Measurements from ENCODE around the gene TCF25.

TCF25 gene

DNA sequence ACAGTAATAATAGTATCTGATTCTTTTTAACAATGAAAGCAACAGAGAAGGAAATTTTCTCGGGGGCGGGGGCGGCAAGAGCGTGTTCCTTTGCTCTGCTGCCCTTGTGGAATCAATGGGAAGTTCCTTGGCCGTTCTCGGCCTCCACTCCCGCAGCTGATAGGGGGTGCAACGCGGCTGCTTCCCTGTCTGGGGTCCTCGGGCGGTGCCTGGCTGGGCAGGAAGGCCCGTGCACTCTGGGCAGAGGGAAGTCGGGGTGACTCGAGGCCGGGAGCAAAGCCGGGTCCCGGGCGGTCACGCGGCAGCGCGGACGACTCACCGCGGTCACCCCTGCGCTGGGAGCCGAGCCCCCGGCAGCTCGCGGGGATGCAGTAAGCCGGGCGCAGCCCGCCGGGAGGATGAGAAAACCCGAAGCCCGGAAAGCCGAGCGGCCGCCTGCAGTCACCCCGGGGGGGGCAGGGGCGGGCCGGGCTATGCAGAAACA is 52.2 kb downstream of the TCF25 start (continued):
- TF ChIP-seq, protein P1, sequence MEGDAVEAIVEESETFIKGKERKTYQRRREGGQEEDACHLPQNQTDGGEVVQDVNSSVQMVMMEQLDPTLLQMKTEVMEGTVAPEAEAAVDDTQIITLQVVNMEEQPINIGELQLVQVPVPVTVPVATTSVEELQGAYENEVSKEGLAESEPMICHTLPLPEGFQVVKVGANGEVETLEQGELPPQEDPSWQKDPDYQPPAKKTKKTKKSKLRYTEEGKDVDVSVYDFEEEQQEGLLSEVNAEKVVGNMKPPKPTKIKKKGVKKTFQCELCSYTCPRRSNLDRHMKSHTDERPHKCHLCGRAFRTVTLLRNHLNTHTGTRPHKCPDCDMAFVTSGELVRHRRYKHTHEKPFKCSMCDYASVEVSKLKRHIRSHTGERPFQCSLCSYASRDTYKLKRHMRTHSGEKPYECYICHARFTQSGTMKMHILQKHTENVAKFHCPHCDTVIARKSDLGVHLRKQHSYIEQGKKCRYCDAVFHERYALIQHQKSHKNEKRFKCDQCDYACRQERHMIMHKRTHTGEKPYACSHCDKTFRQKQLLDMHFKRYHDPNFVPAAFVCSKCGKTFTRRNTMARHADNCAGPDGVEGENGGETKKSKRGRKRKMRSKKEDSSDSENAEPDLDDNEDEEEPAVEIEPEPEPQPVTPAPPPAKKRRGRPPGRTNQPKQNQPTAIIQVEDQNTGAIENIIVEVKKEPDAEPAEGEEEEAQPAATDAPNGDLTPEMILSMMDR (tag by site-specific recombination; IDR thresholded peaks at IDR 0.05), result peak; percentile 59
- TF ChIP-seq ZNF2 (tag by site-specific recombination; IDR thresholded peaks at IDR 0.05), result no peak
- no peak for TF ChIP-seq ZNF792 (tag by site-specific recombination; IDR thresholded peaks at IDR 0.05)
- TF ChIP-seq ZNF660 (tag by site-specific recombination; IDR thresholded peaks at IDR 0.05), result no peak
- TF ChIP-seq ZNF621 (tag by site-specific recombination; IDR thresholded peaks at IDR 0.05), result no peak
- TF ChIP-seq TRIM28 (IDR thresholded peaks at IDR 0.05; ENCODE audit: borderline replicate concordance, low read length), result no peak
- TF ChIP-seq SCRT1 (tag by site-specific recombination; IDR thresholded peaks at IDR 0.05; ENCODE audit: borderline replicate concordance), result no peak
- TF ChIP-seq ZBTB20 (tag by site-specific recombination; IDR thresholded peaks at IDR 0.05), result peak; percentile 80
- TF ChIP-seq, protein P2, sequence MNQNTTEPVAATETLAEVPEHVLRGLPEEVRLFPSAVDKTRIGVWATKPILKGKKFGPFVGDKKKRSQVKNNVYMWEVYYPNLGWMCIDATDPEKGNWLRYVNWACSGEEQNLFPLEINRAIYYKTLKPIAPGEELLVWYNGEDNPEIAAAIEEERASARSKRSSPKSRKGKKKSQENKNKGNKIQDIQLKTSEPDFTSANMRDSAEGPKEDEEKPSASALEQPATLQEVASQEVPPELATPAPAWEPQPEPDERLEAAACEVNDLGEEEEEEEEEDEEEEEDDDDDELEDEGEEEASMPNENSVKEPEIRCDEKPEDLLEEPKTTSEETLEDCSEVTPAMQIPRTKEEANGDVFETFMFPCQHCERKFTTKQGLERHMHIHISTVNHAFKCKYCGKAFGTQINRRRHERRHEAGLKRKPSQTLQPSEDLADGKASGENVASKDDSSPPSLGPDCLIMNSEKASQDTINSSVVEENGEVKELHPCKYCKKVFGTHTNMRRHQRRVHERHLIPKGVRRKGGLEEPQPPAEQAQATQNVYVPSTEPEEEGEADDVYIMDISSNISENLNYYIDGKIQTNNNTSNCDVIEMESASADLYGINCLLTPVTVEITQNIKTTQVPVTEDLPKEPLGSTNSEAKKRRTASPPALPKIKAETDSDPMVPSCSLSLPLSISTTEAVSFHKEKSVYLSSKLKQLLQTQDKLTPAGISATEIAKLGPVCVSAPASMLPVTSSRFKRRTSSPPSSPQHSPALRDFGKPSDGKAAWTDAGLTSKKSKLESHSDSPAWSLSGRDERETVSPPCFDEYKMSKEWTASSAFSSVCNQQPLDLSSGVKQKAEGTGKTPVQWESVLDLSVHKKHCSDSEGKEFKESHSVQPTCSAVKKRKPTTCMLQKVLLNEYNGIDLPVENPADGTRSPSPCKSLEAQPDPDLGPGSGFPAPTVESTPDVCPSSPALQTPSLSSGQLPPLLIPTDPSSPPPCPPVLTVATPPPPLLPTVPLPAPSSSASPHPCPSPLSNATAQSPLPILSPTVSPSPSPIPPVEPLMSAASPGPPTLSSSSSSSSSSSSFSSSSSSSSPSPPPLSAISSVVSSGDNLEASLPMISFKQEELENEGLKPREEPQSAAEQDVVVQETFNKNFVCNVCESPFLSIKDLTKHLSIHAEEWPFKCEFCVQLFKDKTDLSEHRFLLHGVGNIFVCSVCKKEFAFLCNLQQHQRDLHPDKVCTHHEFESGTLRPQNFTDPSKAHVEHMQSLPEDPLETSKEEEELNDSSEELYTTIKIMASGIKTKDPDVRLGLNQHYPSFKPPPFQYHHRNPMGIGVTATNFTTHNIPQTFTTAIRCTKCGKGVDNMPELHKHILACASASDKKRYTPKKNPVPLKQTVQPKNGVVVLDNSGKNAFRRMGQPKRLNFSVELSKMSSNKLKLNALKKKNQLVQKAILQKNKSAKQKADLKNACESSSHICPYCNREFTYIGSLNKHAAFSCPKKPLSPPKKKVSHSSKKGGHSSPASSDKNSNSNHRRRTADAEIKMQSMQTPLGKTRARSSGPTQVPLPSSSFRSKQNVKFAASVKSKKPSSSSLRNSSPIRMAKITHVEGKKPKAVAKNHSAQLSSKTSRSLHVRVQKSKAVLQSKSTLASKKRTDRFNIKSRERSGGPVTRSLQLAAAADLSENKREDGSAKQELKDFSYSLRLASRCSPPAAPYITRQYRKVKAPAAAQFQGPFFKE (tag by site-specific recombination; IDR thresholded peaks at IDR 0.05; ENCODE audit: borderline replicate concordance), result no peak
- TF ChIP-seq BCL11B (tag by site-specific recombination; IDR thresholded peaks at IDR 0.05; ENCODE audit: low read depth), result no peak
- TF ChIP-seq, protein P3, sequence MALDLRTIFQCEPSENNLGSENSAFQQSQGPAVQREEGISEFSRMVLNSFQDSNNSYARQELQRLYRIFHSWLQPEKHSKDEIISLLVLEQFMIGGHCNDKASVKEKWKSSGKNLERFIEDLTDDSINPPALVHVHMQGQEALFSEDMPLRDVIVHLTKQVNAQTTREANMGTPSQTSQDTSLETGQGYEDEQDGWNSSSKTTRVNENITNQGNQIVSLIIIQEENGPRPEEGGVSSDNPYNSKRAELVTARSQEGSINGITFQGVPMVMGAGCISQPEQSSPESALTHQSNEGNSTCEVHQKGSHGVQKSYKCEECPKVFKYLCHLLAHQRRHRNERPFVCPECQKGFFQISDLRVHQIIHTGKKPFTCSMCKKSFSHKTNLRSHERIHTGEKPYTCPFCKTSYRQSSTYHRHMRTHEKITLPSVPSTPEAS (tag by site-specific recombination; IDR thresholded peaks at IDR 0.05), result no peak
- TF ChIP-seq, protein P4, sequence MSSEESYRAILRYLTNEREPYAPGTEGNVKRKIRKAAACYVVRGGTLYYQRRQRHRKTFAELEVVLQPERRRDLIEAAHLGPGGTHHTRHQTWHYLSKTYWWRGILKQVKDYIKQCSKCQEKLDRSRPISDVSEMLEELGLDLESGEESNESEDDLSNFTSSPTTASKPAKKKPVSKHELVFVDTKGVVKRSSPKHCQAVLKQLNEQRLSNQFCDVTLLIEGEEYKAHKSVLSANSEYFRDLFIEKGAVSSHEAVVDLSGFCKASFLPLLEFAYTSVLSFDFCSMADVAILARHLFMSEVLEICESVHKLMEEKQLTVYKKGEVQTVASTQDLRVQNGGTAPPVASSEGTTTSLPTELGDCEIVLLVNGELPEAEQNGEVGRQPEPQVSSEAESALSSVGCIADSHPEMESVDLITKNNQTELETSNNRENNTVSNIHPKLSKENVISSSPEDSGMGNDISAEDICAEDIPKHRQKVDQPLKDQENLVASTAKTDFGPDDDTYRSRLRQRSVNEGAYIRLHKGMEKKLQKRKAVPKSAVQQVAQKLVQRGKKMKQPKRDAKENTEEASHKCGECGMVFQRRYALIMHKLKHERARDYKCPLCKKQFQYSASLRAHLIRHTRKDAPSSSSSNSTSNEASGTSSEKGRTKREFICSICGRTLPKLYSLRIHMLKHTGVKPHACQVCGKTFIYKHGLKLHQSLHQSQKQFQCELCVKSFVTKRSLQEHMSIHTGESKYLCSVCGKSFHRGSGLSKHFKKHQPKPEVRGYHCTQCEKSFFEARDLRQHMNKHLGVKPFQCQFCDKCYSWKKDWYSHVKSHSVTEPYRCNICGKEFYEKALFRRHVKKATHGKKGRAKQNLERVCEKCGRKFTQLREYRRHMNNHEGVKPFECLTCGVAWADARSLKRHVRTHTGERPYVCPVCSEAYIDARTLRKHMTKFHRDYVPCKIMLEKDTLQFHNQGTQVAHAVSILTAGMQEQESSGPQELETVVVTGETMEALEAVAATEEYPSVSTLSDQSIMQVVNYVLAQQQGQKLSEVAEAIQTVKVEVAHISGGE (tag by site-specific recombination; conservative IDR thresholded peaks at IDR 0.05; ENCODE audit: low read depth), result peak; percentile 12; the same call in 1 of the 2 replicates
- no peak for TF ChIP-seq ZNF175 (tag by site-specific recombination; IDR thresholded peaks at IDR 0.05)
- TF ChIP-seq ZNF155 (tag by site-specific recombination; IDR thresholded peaks at IDR 0.05), result no peak
- TF ChIP-seq, protein P5, sequence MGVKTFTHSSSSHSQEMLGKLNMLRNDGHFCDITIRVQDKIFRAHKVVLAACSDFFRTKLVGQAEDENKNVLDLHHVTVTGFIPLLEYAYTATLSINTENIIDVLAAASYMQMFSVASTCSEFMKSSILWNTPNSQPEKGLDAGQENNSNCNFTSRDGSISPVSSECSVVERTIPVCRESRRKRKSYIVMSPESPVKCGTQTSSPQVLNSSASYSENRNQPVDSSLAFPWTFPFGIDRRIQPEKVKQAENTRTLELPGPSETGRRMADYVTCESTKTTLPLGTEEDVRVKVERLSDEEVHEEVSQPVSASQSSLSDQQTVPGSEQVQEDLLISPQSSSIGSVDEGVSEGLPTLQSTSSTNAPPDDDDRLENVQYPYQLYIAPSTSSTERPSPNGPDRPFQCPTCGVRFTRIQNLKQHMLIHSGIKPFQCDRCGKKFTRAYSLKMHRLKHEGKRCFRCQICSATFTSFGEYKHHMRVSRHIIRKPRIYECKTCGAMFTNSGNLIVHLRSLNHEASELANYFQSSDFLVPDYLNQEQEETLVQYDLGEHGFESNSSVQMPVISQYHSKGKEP (tag by site-specific recombination; IDR thresholded peaks at IDR 0.05), result no peak
- TF ChIP-seq ZNF324 (tag by site-specific recombination; IDR thresholded peaks at IDR 0.05), result no peak
- TF ChIP-seq GLIS1 (tag by site-specific recombination; IDR thresholded peaks at IDR 0.05), result no peak
- no peak for TF ChIP-seq ZNF112 (tag by site-specific recombination; IDR thresholded peaks at IDR 0.05)
- TF ChIP-seq, protein P6, sequence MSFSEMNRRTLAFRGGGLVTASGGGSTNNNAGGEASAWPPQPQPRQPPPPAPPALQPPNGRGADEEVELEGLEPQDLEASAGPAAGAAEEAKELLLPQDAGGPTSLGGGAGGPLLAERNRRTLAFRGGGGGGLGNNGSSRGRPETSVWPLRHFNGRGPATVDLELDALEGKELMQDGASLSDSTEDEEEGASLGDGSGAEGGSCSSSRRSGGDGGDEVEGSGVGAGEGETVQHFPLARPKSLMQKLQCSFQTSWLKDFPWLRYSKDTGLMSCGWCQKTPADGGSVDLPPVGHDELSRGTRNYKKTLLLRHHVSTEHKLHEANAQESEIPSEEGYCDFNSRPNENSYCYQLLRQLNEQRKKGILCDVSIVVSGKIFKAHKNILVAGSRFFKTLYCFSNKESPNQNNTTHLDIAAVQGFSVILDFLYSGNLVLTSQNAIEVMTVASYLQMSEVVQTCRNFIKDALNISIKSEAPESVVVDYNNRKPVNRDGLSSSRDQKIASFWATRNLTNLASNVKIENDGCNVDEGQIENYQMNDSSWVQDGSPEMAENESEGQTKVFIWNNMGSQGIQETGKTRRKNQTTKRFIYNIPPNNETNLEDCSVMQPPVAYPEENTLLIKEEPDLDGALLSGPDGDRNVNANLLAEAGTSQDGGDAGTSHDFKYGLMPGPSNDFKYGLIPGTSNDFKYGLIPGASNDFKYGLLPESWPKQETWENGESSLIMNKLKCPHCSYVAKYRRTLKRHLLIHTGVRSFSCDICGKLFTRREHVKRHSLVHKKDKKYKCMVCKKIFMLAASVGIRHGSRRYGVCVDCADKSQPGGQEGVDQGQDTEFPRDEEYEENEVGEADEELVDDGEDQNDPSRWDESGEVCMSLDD (tag by site-specific recombination; IDR thresholded peaks at IDR 0.05), result 0 out of 2 replicates have a peak, but pooled peaks have one; percentile 10
- TF ChIP-seq, protein P7, sequence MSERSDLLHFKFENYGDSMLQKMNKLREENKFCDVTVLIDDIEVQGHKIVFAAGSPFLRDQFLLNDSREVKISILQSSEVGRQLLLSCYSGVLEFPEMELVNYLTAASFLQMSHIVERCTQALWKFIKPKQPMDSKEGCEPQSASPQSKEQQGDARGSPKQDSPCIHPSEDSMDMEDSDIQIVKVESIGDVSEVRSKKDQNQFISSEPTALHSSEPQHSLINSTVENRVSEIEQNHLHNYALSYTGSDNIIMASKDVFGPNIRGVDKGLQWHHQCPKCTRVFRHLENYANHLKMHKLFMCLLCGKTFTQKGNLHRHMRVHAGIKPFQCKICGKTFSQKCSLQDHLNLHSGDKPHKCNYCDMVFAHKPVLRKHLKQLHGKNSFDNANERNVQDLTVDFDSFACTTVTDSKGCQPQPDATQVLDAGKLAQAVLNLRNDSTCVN (tag by site-specific recombination; optimal IDR thresholded peaks at IDR 0.05), result peak; percentile 62
- TF ChIP-seq ZNF48 (tag by site-specific recombination; IDR thresholded peaks at IDR 0.05), result no peak
- peak; percentile 86; the same call in 1 of the 2 replicates for TF ChIP-seq GLIS2 (tag by site-specific recombination; IDR thresholded peaks at IDR 0.05)

All from HEK293 (cell line).